GM12873 (cell line): ENCODE data around the gene ICAM1.

ENCODE experiments used
- CTCF ChIP-seq: IDR thresholded peaks from 2 replicates; pipeline ENCODE4 v1.5.1; 2012; ENCODE audit warnings: low read depth, mild to moderate bottlenecking, moderate library complexity, low read length, control low read depth; ENCODE audit not compliant: insufficient read depth; ENCODE audit errors: missing control alignments

ICAM1 gene

GRCh38 chr19:10227026-10227971, 43.6 kb upstream of the ICAM1 start:
- TF ChIP-seq CTCF: no peak

GRCh38 chr19:10228393-10228792, 42.5 kb upstream of the ICAM1 start:
- TF ChIP-seq CTCF: no peak

- TF ChIP-seq CTCF: peak; percentile 79
Measured at GRCh38 chr19:10228920-10229319, 42.0 kb upstream of the ICAM1 start.

GRCh38 chr19:10230173-10230860, 40.6 kb upstream of the ICAM1 start:
- no peak for TF ChIP-seq CTCF

GRCh38 chr19:10230861-10231611, 39.9 kb upstream of the ICAM1 start, which contains the start of gene S1PR2:
Gene S1PR2 (minus strand): TSS chr19:10231331. CDS start chr19:10224905, 6,426 bp downstream.
- no peak for TF ChIP-seq CTCF

GRCh38 chr19:10231612-10232228, 39.2 kb upstream of the ICAM1 start:
- no peak for TF ChIP-seq CTCF

GRCh38 chr19:10233946-10234345, 37.0 kb upstream of the ICAM1 start:
- no peak for TF ChIP-seq CTCF
